Stimulated activated CD8-positive, alpha-beta memory T cell treated with anti-CD3 and anti-CD28 coated beads, Interleukin-4, amount 100 ng/mL, for 48 hours (primary cell): ENCODE results near the gene SUPT3H.
"Not testable (repeated sequence)": the region's sequence is repeated elsewhere in the genome, so short reads cannot be mapped to it uniquely, and the experiment has no call there.

Experiments
- DNase-seq: peaks from one replicate; pipeline ENCODE4 v3.0.0-alpha.2; 2020

Gene SUPT3H

DNA sequence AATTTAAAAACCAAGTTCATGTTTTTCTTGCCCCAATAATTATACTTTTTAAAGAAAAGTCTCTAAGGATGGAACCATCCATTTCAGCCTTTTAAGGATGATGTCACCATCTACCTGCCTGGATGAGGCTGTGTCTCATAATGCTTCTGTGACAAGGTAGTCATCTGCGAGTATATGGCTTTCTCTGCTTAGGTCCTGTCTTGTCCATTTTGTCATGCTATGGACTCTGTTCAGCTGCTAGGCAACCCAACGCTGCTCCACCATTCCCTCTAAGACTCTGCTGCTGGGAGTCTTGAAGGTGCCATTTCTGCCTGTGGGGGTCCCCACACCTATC, 509.4 kb downstream of the SUPT3H start:
- no peak for DNase-seq

DNA sequence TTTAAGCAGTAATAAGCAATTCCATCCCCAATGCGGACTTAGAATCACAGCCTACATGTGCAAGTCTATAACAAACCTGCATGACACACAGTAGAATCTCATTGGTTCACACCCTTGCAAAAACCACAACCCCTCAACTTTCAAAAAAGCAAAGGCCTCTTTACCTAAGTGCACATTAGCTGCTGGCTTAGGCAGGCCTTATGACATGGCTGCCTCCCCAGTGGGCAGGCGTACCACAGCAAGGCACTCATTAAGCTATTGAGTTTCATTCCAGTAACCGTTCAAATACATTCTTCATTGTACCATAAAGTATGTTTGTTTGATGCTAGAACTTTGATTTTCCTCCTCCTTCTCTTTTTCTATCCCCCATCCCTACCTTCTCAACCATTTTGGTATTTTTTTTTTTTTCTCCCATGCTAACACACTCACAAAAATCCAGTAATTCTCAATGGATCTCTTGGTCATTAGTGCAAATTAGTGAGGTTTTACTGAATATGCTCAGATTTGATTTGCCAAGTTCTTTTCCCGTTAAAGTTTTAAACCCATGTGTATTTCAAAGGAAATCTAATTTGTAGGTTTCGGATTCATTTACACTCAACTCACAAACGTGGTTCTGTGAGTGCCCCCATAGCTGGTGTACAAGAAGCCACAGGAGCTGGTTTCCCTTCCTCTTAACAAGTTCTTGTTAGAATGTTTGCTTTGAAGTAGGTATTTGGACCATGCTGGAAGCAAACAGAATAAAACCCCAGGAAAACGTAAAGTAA, 510.0 kb downstream of the SUPT3H start:
- DNase-seq: no peak

DNA sequence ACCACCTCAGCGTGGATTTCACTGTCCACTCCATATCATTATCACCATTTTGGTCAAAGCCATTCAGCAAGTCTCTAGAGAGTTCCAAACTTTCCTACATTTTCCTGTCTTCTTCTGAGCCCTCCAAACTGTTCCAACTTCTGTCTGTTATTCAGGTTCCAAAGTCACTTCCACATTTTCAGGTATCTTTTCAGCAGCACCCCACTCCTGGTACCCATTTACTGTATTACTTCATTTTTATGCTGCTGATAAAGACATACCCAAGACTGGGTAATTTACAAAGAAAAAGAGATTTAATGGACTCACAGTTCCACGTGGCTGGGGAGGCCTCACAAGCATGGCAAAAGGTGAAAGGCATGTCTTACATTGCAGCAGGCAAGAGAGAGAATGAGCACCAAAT, 512.5 kb downstream of the SUPT3H start:
- not testable (repeated sequence) for DNase-seq

DNA sequence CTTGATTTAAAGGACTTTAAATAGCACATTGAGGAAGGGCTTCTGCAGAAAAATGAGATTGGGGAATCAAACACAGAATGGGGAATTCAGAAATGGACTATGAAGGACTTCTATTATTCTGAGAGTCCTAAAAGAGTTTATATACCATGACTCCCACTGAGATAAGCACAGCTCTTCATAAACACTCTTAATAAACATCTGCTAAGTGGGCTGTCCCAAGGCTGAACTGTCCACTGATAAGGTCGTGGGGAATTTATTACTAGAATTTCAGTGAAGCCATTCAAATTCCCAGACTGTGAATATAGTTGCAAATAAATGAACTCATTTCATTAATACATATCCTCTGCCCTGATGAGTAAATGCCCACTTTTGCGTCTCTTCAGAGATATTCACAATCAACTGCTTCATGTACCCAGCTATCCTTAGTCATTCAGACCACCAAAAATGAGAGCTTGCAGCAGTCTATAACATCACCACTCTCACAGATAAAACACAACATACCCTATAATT, 517.8 kb downstream of the SUPT3H start:
- DNase-seq: no peak

DNA sequence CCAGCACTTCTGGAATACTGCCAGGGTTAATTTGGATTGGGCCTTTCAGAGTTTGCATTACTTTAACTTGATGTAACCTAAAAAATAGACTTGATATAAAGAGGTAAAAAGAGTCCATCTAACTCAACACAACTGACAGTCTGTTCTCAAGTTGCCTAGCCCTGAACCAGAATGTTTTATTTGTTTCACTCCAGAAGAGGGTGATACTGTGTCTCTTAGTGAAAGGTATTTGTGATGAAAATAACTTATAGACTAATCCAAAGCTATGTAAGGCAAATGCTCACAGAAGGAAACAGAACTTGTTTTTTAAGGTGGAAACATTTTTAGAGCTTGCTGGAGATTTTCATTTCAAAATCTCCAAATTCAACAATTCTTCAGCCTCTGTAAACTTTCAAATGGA, 518.7 kb downstream of the SUPT3H start:
- DNase-seq: no peak

DNA sequence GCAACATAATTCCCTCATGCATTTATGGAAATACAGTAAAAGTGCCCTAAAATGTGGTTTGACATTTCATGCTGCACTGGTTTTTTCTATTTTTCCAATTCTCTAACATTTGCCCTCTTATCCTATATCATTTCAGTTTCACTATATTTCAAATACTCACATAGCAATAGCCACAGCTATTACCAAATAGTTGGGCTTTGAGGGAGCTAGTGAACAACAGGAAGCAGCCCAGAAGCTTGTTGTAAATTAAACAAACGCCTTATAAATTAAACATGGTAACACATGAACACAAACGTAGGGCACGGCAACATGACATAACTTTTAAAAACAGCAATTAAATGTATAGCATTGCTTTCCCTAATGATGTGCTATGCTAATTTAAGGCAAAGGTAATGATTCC, 521.3 kb downstream of the SUPT3H start:
- no peak for DNase-seq

DNA sequence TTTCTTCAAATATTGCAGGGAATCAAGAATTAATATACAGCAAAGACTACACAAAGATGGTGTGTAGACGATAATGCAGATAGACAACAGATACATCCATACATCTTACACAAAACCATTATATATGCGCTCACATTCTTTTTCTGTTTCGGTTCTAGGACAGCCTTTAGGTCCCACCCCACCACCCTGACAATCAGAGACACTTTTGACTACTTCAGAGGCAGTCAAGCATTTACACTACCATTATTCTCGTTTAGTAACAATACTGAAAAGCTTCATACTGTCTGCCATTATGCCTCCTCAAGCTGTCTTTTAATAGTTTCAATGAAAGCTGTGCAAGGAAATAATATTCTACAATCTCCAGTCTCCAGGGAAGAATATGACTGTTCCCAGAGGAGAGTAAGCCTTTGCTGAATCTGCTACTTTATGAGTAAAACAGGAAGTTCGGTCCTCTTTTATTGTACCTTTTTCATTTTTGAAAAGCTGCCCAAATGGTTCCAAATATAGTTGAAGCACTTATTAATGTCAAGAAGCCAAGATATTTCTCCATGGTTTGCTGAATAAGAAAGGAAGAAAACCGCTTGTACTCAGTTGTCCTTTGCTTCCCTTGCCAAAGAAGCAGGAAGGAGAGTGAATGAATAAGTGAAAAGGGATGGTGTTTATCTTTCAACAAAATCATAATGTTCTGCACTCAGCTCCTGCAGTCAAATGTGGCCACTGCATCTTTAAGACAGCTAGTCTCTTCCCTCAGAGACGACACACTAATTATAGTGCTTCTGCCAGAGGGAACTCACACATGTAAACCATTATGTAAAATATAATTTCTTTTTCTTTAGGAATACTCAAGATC, 521.9 kb downstream of the SUPT3H start:
- DNase-seq: no peak

DNA sequence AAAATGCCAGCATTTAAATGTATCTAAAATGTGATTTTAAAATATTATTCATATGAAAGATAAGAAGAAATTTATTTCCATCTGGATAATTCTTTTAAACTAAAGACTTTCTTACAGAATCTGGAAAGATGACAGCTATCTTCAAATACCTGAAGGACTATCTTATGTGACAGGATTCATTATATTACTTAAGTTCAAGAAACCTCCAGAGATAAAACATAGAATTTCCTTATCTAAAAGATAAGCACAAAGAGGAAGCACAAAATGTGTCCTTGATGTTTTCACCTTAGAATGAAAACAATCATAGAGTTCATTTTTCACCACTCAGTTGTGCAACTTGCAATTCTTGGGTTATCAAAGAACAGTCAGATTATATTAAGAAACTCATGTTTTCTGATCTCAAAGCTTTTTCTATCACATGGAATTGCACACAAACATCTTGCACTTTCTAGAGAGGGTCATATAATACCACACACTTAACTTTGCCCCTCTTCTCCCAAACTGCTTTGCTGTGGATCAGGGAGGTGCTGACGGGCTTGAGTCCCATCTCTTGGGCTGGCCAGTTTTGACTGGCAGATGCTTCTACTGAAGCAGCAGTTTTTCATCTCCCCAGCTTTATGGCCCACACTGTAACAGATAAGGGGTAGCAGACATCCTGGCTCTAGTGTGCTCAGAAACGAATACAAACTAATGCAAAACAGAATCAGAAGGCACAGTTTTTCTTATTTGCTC, 522.9 kb downstream of the SUPT3H start:
- no peak for DNase-seq

DNA sequence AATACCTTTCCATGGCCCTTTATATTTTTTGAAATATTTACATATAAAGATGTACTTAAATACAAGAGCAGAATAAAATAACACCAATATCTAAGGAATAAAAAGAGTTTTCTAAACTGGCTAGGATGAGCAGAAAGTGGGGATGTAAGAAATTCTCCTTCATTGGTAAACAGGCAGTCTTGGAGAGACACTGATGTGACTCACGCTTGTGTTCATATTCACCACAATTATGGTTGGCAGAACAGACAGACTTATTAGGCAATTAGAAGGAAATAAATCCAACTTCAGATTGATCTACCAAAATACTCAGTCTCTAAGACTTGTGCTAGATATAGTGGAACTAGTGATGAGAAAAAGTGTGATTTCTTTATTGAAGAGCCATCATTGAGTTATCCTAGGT, 526.6 kb downstream of the SUPT3H start:
- no peak for DNase-seq

DNA sequence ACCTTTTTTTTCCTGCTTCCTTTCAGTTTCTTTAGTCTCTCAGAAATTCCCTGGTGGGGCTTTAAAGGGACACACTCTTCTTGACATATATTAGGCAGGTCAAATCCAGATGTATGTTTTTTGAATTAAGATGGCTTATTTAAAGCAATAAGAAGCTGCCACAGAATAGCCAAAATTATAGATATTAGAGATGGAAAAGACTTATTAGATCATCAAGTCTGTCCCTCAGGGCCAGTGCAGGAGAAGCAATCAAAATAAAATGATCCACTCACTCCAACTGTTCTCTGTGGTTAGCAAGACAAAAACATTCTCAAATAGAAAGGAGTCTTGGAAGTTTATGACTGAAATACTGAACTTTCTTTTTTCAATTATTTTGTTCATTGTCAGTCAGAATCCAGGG, 527.4 kb downstream of the SUPT3H start:
- no peak for DNase-seq

DNA sequence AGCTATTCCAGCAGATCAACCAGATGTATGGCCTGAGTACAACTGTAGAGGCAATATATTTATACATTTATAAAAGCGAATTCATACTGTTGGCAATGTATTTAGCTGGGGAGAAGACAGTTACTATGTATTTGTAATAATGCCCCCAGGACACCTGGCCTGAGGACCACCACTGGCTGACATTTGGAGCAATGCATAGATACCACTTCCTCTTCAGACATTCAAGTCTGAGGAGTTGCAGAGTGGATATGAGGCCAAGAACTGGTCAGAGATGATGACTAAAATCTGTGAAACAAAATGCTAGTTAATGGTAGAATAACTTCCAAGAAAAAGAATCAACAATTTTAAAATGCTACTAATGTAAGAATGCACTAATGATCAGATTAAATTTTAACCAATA, 527.9 kb downstream of the SUPT3H start:
- DNase-seq: no peak

DNA sequence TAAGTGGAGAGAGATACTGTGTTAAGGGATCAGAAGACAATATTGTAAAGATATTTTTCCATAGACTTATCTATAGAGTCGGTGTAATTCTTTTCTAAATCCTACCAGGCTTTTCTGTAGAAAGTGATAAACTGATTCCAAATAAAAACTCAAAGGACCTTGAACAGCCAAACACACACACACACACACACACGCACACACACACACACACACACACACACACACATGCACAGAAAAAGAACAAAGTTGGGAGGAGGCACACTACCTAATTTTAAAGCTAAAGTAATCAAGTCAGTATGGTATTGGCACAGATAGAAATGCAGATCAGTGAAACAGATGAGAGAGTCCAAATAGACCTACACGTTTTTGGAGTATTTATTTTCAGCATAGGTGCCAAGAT, 534.0 kb downstream of the SUPT3H start:
- no peak for DNase-seq

DNA sequence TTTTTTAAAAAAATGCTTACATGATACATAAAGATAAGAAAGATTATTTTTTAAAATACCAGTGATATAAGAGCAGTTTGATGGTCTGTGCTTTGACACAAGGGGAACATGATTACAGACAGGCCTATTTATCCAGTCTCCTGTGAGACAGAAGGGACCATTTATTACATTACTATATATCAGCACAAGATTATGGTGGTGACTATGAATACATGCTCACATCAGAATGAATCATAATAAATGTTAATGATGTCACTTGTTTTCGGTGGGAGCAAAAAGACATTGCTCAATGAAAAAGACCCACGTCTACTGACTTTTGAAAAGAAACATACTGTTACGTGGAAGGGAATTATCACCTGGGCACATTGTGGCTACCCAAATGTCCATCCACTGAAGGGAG, 535.1 kb downstream of the SUPT3H start:
- DNase-seq: no peak

DNA sequence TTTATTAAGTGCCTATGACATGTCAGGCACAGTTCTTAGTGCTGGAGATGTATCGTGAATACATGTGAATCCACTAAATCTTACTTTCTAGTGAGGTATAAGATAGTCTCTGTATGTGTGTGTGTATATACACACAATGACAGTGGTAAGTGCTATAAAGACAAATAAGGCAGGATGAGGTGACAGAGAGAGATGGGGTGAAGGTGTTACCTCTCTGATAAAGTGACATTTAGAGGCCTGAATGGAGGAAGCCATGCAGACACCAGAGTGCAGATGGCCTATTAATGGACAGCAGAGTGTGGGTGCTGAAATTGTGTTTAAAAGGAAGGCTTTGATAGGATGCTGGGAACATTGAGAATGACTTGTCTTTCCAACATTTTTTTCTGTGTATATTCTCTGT, 535.9 kb downstream of the SUPT3H start:
- DNase-seq: no peak

DNA sequence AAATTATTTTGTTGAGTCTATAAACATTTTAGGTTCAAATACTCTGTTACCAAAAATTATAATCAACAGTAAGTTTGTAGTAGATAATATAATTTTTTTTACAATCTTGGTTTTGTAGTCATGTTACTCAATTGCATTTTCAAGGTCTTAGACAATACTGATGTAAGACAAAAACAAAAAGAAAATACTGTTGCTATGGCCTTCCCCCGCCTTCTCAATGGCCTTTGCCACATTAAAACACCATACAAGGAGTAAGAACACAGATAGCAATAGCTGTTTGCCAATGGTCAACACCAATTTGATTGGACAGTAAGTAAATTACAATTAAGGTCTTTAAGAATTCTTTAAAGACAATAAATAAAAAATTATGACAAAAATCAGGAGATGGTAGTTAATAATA, 540.0 kb downstream of the SUPT3H start:
- no peak for DNase-seq

DNA sequence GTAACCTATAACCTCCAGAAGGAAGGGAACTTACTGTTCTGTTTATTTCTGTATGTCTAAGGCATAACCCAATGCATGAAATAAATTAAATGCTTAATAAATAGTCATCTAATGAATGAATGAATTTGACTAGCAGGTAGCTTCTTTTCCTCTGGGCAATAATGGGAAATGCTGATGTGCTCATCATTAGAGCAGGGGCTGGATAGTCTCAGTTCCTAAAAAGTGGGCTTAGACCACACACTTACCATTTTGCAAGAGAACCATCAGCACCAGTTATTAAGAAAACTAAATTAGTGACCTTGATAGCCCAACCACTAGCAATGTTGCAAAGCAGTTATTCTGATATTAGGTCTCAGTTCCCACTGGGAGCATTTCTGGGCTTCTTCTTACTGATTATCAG, 540.5 kb downstream of the SUPT3H start:
- DNase-seq: no peak

DNA sequence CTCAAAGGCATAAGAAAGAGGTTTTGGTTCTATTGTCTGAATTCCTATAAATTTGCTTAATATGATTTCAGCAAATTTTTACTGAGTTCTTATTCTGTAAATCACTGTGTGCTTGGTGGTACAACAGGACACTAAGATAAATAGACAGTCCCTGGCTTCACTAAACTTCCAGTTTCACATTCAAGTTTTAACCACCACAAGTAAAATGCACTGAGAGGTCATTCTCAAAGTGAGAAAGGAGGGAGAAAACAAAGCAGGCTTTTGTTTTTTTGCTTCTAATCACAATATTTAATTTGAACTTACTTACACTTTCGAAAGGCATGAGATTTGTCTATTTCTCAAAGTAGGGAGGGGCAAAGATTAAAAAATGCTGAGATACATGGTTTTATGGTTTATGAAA, 544.5 kb downstream of the SUPT3H start:
- no peak for DNase-seq

DNA sequence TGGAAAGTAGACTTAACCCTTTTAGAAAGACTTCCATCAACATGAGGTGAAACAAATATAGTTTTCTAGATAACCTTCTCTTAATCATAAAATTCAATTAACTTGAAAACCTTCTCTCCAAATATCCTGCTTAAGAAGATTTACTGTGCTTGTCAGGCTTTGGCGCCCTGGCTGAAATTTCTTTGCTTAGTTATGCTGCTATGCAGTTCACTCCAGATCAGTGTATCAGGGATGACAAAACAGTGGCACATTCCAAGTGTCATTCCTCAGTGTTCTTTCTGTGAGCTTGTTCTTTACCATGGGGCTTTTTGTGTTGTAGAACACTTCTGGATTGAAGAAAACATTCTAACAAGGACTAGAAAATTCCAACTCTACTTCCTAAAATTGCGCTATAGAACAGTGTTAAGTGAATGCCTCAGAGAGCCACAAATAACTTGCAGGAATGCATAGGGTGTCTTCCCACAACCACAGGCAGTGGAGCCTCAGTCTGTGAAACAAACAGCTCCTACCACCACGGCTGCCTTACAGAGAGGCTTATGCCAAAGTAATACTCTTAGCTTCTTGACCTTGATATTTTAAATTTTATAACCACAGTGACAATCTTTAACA, 546.6 kb downstream of the SUPT3H start:
- no peak for DNase-seq

DNA sequence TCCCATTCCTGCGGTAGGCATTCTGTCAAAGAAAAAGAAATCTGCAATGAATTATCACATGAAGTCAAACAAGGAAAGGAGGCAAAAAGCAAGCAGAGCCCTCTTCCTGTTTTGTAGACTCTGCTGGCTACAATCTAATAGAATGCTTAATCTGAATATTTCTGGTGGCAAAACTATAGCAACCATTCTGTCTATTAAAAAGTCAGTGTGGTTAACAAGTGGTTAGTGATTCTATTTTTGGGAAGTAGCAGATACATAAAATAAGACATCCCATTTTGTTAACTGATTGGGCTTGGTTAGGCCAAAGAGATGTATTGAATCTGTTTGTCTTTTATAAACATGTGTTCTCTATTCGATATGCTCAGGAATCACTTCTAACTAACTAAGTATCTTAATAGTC, 547.9 kb downstream of the SUPT3H start:
- no peak for DNase-seq

DNA sequence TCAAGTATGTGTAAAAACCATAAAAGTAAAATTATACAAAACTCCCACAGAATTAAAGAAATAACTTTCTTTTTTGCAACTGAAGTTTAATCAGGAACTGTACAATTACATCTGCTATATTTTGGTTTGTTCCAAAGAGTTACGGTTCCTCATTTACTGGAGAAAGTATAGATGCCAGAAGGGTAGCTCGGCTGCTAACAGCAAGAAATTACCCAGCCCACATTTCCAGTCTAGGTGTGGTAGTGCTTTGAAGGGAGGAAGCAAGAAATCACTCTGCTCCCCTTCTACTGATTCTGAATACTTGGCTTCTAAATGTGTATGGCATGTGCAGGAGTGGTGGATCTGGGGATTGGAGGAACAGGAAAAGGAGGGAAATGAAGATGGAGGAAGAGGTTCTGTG, 549.0 kb downstream of the SUPT3H start:
- no peak for DNase-seq

DNA sequence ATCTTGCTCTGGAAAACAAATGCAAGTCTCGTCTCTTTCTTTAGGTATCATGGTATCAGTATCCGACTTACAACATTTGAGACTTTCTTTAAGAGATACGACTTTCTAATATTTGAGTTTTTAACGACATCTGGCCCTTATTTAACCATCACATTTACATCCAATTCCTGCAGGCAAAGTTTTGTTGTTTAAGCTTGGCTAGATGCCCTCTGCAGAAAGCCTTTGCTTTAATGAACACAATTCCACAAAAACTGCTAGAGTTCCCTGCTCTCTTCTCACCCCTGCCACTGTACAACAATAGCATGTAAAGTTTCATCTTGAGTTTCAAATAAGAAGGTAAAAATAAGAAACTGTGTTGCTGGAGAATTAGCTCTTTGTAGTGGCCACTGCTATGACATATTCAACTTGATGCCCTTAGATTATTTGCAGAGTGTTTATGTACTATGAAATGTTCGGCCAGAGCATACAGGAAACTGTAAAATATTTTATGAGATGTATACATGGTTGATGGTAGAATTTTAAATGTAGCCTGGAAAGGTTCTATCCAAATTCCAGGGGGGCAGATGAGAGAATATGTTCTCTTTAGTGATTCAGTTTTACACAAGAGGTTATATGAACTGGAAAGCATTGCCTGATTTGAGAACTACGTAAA, 551.6 kb downstream of the SUPT3H start:
- no peak for DNase-seq

DNA sequence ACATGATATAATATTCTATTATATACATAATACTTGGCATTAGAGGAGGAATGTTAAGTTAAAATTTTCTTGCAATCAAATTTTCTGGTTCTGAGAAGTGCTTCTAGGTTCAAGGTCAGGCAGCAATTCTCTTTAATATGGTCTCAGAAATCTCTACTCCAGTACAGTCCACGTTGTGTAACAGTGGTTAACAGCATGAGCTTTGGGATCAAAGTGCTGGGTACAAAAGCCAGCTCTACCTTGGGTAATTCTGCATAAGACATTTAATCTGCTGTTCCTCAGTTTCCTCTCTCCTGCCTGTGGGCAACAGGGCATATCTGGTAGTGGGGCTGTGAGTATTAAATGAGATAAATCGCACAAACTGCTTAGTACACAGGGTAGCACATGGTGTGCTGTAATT, 552.5 kb downstream of the SUPT3H start:
- no peak for DNase-seq

DNA sequence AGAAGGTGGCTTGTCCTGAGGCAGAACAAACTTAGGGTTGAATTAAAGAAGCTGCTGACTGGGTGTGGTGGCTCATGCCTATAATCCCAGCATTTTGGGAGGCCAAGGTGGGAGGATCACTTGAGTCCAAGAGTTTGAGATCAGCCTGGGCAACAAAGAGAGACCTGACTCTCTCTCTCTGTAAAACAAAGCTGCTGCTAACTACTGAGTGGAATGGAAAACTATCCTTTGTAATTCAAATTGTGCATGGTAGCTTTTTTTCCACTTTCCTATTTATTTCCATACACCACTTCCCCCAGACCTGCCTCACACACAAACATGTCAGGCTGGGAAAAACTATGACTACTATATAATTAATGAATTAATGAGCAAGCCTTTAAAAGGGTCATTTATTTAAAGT, 553.2 kb downstream of the SUPT3H start:
- DNase-seq: no peak
